Subcutaneous adipose tissue (tissue), 4 donors: Measurements from ENCODE around the gene SCIN. TPM values are rescaled to one million over a fixed set of nuclear protein-coding genes. Genes with fewer than 3 reads are reported as not detected.

ENCODE experiments used
- CTCF ChIP-seq: fragments of 450-650 bp; IDR thresholded peaks from one replicate; pipeline ENCODE4 v1.5.1; 2016; ENCODE audit warnings: low read depth, mild to moderate bottlenecking, control low read depth, antibody characterized with exemption, moderate library complexity
- total RNA-seq, 4 donors: library from RNA; depleted of rRNA; stranded (reverse); fragments of >200 nt; gene quantifications; one replicate each; pipeline ENCODE4 v1.1.0, GENCODE V29; 2016

Gene SCIN
- total RNA-seq, 4 donors from 2014 or later, result 0.94 to 11.9 (median 3.2) TPM

GRCh38 chr7:12573885-12574284 lies 3.4 kb downstream of the SCIN start:
- no peak for TF ChIP-seq CTCF

- TF ChIP-seq CTCF, result no peak
Observed at GRCh38 chr7:12578930-12579640, 8.6 kb downstream of the SCIN start.

- no peak for TF ChIP-seq CTCF
Observed at GRCh38 chr7:12581897-12582296, 11.4 kb downstream of the SCIN start.

- no peak for TF ChIP-seq CTCF
Observed at GRCh38 chr7:12582362-12582761, 11.8 kb downstream of the SCIN start.

GRCh38 chr7:12583176-12583575 lies 12.7 kb downstream of the SCIN start:
- TF ChIP-seq CTCF, result no peak

- TF ChIP-seq CTCF, result no peak
Observed at GRCh38 chr7:12583922-12584321, 13.4 kb downstream of the SCIN start.

GRCh38 chr7:12584930-12585329 lies 14.4 kb downstream of the SCIN start:
- no peak for TF ChIP-seq CTCF
